Activated naive CD4-positive, alpha-beta T cell treated with anti-CD3 and anti-CD28 coated beads for 36 hours (primary cell): ENCODE results near the gene BROX. TPM values are rescaled to one million over a fixed set of nuclear protein-coding genes. Genes with fewer than 3 reads are reported as not detected.

Experiments
- total RNA-seq, 2 experiments: library from RNA; stranded (reverse); gene quantifications; one replicate each; pipeline ENCODE4 v1.2.3, GENCODE V29; 2021

BROX gene
- total RNA-seq, 2 experiments from 2014 or later, result 35.7 to 37.2 TPM

Other genes starting within 250 kb of the BROX start
- gene HHIPL2, start 164.5 kb upstream of the BROX start, total RNA-seq, result under 1 TPM; 0.12 to 0.30 TPM
- gene TAF1A, start 122.6 kb upstream of the BROX start, total RNA-seq, result 10 to 100 TPM; 19.5 to 20.5 TPM
- 10 to 100 TPM; 55.1 to 62.1 TPM for gene MIA3, start 94.5 kb upstream of the BROX start, total RNA-seq
- 10 to 100 TPM; 67.3 to 68.2 TPM for gene AIDA, start 73 bp upstream of the BROX start, total RNA-seq
- not detected for gene FAM177B, start 24.6 kb downstream of the BROX start, total RNA-seq
- gene DISP1, start 102.5 kb downstream of the BROX start, total RNA-seq, result under 1 TPM; 0.93 to 0.94 TPM